ENCODE results near the gene CTNNA1.

DNA sequence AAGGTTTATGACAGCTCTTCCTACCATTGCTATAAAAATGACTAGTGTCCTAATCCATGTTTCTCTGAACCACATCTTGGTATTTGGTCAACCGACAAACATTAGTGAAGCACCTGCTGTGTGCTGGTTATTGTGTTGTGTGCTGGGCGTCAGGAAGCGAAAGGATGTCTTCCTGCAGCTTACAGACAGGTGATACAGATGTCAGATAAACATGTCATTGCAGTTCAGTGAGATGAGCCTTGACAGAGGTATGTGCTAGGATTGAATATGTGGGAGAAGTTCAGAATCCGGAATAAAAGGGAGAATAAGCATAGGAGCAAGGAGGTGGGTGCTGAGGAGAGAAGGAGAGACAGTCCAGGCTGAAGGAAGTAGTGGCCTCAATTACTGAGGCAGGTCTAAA, 20.3 kb upstream of the CTNNA1 start:
- no peak for TF ChIP-seq MAX (IDR thresholded peaks at IDR 0.05; ENCODE audit: insufficient read depth, insufficient read length)
- no peak for TF ChIP-seq CTCF (IDR thresholded peaks at IDR 0.05; ENCODE audit: extremely low read depth in 1 of 2, insufficient read depth in 1 of 2, low read depth in 1 of 2, low read length in 2 of 2)
- no peak for TF ChIP-seq POLR2A (IDR thresholded peaks at IDR 0.05; ENCODE audit: low read depth, low read length)

Measured in endothelial cell of umbilical vein (primary cell).